Mesodermal cell (in vitro differentiated cells): ENCODE data around the gene PGR.

ENCODE experiments used
- H3K27ac ChIP-seq: 2 replicates; pipeline ENCODE4 v1.7.0; 2013; ENCODE audit warnings: mild to moderate bottlenecking, low read depth, low read length, moderate library complexity; ENCODE audit not compliant: severe bottlenecking
- H3K36me3 ChIP-seq: 2 replicates; pipeline ENCODE4 v1.7.1; 2013; ENCODE audit warnings: mild to moderate bottlenecking, low read length, moderate library complexity; ENCODE audit not compliant: control insufficient read depth, insufficient read depth
- H3K4me1 ChIP-seq: one replicate; pipeline ENCODE4 v1.7.1; 2013; ENCODE audit warnings: mild to moderate bottlenecking, low read length; ENCODE audit not compliant: insufficient read depth, control insufficient read depth, poor library complexity, severe bottlenecking
- H3K4me3 ChIP-seq: 2 replicates; pipeline ENCODE4 v1.7.0; 2013; ENCODE audit warnings: low read length, control low read depth, mild to moderate bottlenecking; ENCODE audit not compliant: insufficient read depth, poor library complexity, severe bottlenecking; ENCODE audit errors: extremely low read depth
- H3K9me3 ChIP-seq: 2 replicates; pipeline ENCODE4 v1.7.1; 2013; ENCODE audit warnings: mild to moderate bottlenecking, low read length, moderate library complexity; ENCODE audit not compliant: control insufficient read depth
- WGBS, 2 experiments: methylation state at CpG; one replicate each; pipeline ENCODE4 v1.1.5; 2013; ENCODE audit warnings: missing lambda C conversion rate in 2 of 2; ENCODE audit not compliant: insufficient coverage in 2 of 2; 5-methylcytosine and 5-hydroxymethylcytosine counted together

PGR gene

GRCh38 chr11:101011881-101012280, 117.7 kb downstream of the PGR start:
- no peak overlapping the region for H3K4me3 ChIP-seq
- H3K27ac ChIP-seq, result no peak overlapping the region
- H3K9me3 ChIP-seq, result no peaks in the 10 kb centered on the region
- WGBS, 2 experiments, result 97 to 100% methylated on average over 3 to 5 of the region's 5 CpGs
- H3K36me3 ChIP-seq, result no peaks in the 10 kb centered on the region
- peaks cover 10% of the 10 kb centered on the region for H3K4me1 ChIP-seq

GRCh38 chr11:101010899-101011298, 118.7 kb downstream of the PGR start:
- Histone ChIP-seq H3K27ac (no peak overlapping the region), H3K9me3 (no peaks in the 10 kb centered on the region), H3K36me3 (no peaks in the 10 kb centered on the region), H3K4me3 (no peak overlapping the region), H3K4me1 (peaks cover 10% of the 10 kb centered on the region)
- 35 to 38% methylated on average over 2 to 3 of the region's 5 CpGs for WGBS, 2 experiments

GRCh38 chr11:101009690-101010055, 119.9 kb downstream of the PGR start:
- no CpG with 5 or more reads among the region's 2 CpGs for WGBS, 2 experiments
- Histone ChIP-seq H3K4me1 (peaks cover 10% of the 10 kb centered on the region), H3K4me3 (no peak overlapping the region), H3K9me3 (no peaks in the 10 kb centered on the region), H3K27ac (no peak overlapping the region), H3K36me3 (no peaks in the 10 kb centered on the region)

- Histone ChIP-seq H3K4me1 (peaks cover 10% of the 10 kb centered on the region), H3K36me3 (no peaks in the 10 kb centered on the region), H3K27ac (no peak overlapping the region), H3K9me3 (no peaks in the 10 kb centered on the region), H3K4me3 (no peak overlapping the region)
- WGBS, 2 experiments, result 67 to 83% methylated on average over 1 of the region's 1 CpG
These were observed 120.5 kb downstream of the PGR start for GRCh38 chr11:101008961-101009689.

- H3K9me3 ChIP-seq, result no peaks in the 10 kb centered on the region
- 90% methylated on average over 2 of the region's 4 CpGs; no CpG with 5 or more reads in 1 of the 2 experiments for WGBS, 2 experiments
- H3K4me1 ChIP-seq, result no peaks in the 10 kb centered on the region
- H3K4me3 ChIP-seq, result no peak overlapping the region
- H3K27ac ChIP-seq, result no peak overlapping the region
- H3K36me3 ChIP-seq, result no peaks in the 10 kb centered on the region
These were observed 126.1 kb downstream of the PGR start for GRCh38 chr11:101003468-101003867.

GRCh38 chr11:100999756-101000155, 129.9 kb downstream of the PGR start:
- no peaks in the 10 kb centered on the region for H3K9me3 ChIP-seq
- no peaks in the 10 kb centered on the region for H3K4me1 ChIP-seq
- H3K4me3 ChIP-seq, result no peak overlapping the region
- 100% methylated on average over 1 of the region's 1 CpG for WGBS, 2 experiments
- no peaks in the 10 kb centered on the region for H3K36me3 ChIP-seq
- no peak overlapping the region for H3K27ac ChIP-seq

GRCh38 chr11:100994966-100995365, 134.6 kb downstream of the PGR start:
- Histone ChIP-seq H3K4me3 (no peak overlapping the region), H3K9me3 (no peaks in the 10 kb centered on the region), H3K4me1 (no peaks in the 10 kb centered on the region), H3K36me3 (no peaks in the 10 kb centered on the region), H3K27ac (no peak overlapping the region)
- 80% methylated on average over 1 of the region's 2 CpGs; no CpG with 5 or more reads in 1 of the 2 experiments for WGBS, 2 experiments

GRCh38 chr11:100991541-100991940, 138.1 kb downstream of the PGR start:
- 100% methylated on average over 1 to 2 of the region's 2 CpGs for WGBS, 2 experiments
- Histone ChIP-seq H3K27ac (no peak overlapping the region), H3K36me3 (peaks cover 6% of the 10 kb centered on the region), H3K4me3 (no peak overlapping the region), H3K4me1 (no peaks in the 10 kb centered on the region), H3K9me3 (no peaks in the 10 kb centered on the region)

GRCh38 chr11:100990931-100991330, 138.7 kb downstream of the PGR start:
- Histone ChIP-seq H3K9me3 (no peaks in the 10 kb centered on the region), H3K4me3 (no peak overlapping the region), H3K36me3 (peaks cover 7% of the 10 kb centered on the region), H3K27ac (no peak overlapping the region), H3K4me1 (no peaks in the 10 kb centered on the region)
- WGBS, 2 experiments, result no CpG with 5 or more reads among the region's 1 CpG

- Histone ChIP-seq H3K27ac (no peak overlapping the region), H3K4me1 (no peaks in the 10 kb centered on the region), H3K4me3 (no peak overlapping the region), H3K36me3 (peaks cover 15% of the 10 kb centered on the region), H3K9me3 (no peaks in the 10 kb centered on the region)
- 100% methylated on average over 1 of the region's 3 CpGs; no CpG with 5 or more reads in 1 of the 2 experiments for WGBS, 2 experiments
These were observed 144.9 kb downstream of the PGR start for GRCh38 chr11:100984668-100985067.

- Histone ChIP-seq H3K4me3 (no peak overlapping the region), H3K36me3 (peaks cover 15% of the 10 kb centered on the region), H3K9me3 (no peaks in the 10 kb centered on the region), H3K27ac (no peak overlapping the region), H3K4me1 (no peaks in the 10 kb centered on the region)
- no CpG with 5 or more reads among the region's 1 CpG for WGBS, 2 experiments
These were observed 148.3 kb downstream of the PGR start for GRCh38 chr11:100981196-100981824.
